ENCODE results near the gene TEAD4. TPM values are rescaled to one million over a fixed set of nuclear protein-coding genes. Genes with fewer than 3 reads are reported as not detected.

TEAD4 gene
- total RNA-seq, 1 donor from 2014 or later, result 12.7 TPM

Other genes starting within 250 kb of the TEAD4 start
- 219 and 233 TPM in 2 replicates for gene FKBP4, start 164.4 kb upstream of the TEAD4 start, total RNA-seq
- gene ITFG2, start 146.7 kb upstream of the TEAD4 start, total RNA-seq, result 43.4 and 46.4 TPM in 2 replicates
- gene NRIP2, start 124.4 kb upstream of the TEAD4 start, total RNA-seq, result not detected in 2 replicates
- not detected in 2 replicates for gene TEX52, start 102.4 kb upstream of the TEAD4 start, total RNA-seq
- gene FOXM1, start 82.2 kb upstream of the TEAD4 start, total RNA-seq, result 74.8 and 79.3 TPM in 2 replicates
- 46.5 and 51.1 TPM in 2 replicates for gene RHNO1, start 82.2 kb upstream of the TEAD4 start, total RNA-seq
- gene TULP3, start 68.5 kb upstream of the TEAD4 start, total RNA-seq, result 6.0 and 6.4 TPM in 2 replicates
- 0.18 and 0.48 TPM in 2 replicates for gene TSPAN9, start 118.0 kb downstream of the TEAD4 start, total RNA-seq

All from activated T-helper 2 cell treated with anti-CD3 and anti-CD28 coated beads, Interferon-gamma antibody, Interleukin-2, Interleukin-4, amounts not matched to agents 10 μg/mL and 5 μg/mL and 100 μg/mL, durations not matched to agents 14 hours and 24 hours and 36 hours (primary cell).